Measurements from ENCODE around the gene TMEM9.

TMEM9 gene

DNA sequence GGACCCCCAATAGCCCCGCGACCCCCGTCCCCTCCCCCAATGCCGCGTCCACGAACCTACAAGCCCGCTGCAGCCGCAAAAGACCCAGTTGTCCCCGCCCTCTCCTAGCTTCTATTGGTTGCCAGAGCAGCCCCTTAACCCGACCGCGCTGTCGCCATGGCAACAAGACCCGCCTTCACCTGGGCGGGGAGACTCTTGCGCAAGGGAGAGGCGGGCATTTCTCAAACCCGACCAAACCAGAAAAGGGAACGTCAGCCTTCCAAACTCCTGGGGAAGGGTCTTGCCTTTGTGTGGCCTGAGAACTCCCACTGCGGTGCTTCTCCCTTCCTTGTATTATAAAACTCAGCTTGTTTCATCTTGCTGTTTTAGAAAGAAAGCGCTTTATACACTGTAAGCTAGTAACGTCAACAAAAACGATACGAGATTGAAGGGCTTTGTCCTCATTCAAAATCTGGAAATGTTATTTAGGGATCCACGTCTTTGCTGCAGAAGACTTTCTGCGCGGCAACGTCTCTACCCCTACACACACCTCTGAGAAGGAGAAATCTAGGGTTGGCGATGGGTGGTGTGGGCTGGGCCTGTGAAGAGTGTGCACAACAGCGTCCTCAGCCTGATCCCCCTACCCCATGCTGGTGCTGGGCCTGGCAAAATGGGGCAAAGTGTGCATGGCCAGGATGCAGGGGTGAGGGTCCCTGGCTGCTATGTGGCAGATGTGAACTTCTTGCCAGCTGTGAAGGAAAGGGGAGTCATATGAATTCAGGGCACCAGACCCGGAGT lies at the start of gene TMEM9:
TMEM9 (minus strand) TSS at position 86 of the 777 bp plus-strand sequence. CDS start 551 bp downstream, outside the sequence.
- peak within 1 kb of the TSS; percentile 84 for H3K4me3 ChIP-seq (ENCODE audit: low read depth, low read length)
- TF ChIP-seq, protein P1, sequence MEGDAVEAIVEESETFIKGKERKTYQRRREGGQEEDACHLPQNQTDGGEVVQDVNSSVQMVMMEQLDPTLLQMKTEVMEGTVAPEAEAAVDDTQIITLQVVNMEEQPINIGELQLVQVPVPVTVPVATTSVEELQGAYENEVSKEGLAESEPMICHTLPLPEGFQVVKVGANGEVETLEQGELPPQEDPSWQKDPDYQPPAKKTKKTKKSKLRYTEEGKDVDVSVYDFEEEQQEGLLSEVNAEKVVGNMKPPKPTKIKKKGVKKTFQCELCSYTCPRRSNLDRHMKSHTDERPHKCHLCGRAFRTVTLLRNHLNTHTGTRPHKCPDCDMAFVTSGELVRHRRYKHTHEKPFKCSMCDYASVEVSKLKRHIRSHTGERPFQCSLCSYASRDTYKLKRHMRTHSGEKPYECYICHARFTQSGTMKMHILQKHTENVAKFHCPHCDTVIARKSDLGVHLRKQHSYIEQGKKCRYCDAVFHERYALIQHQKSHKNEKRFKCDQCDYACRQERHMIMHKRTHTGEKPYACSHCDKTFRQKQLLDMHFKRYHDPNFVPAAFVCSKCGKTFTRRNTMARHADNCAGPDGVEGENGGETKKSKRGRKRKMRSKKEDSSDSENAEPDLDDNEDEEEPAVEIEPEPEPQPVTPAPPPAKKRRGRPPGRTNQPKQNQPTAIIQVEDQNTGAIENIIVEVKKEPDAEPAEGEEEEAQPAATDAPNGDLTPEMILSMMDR (IDR thresholded peaks at IDR 0.05; ENCODE audit: borderline replicate concordance, insufficient read depth, low read depth, low read length) = no peak

DNA sequence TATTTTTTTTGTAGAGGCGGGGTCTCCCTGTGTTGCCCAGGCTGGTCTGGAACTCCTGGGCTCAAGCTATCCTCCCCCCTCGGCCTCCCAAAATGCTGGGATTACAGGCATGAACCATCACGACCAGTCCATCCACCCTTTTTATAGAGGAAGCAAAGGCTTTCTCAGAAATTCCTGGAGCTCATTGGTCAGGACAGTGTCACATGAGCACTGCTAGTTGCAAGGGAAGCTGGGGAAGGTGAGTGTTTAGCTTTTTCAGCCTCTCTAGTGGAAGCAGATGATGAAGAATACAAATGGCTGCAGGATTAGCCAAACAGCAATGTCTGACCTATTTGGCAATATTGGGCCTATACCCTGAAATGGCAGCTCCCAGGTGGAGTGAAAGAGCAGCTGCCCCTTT lies 44.3 kb upstream of the TMEM9 start:
- H3K4me3 ChIP-seq (ENCODE audit: low read depth, low read length) = no peak overlapping the region
- TF ChIP-seq, protein P1 (IDR thresholded peaks at IDR 0.05; ENCODE audit: borderline replicate concordance, insufficient read depth, low read depth, low read length) = no peak

DNA sequence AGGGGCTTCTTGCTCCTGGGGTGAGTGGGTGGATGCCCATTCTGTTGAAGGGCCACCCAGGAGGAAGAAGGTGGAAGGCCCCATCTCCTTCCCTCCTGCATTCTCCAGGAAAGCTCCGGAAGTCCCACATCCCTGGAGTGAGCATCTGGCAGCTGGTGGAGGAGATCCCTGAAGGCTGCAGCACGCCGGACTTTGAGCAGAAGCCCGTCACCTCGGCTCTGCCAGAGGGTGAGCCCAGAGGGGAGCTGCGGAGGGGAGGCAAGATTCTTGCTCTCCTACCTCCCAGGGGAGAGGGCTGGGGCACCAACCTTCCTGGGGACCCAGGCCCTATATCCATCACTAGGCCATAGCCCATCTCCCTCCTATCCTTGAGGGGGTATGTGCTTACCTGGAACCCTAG lies 39.8 kb upstream of the TMEM9 start:
- TF ChIP-seq, protein P1 (IDR thresholded peaks at IDR 0.05; ENCODE audit: borderline replicate concordance, insufficient read depth, low read depth, low read length) = no peak
- H3K4me3 ChIP-seq (ENCODE audit: low read depth, low read length) = no peak overlapping the region

DNA sequence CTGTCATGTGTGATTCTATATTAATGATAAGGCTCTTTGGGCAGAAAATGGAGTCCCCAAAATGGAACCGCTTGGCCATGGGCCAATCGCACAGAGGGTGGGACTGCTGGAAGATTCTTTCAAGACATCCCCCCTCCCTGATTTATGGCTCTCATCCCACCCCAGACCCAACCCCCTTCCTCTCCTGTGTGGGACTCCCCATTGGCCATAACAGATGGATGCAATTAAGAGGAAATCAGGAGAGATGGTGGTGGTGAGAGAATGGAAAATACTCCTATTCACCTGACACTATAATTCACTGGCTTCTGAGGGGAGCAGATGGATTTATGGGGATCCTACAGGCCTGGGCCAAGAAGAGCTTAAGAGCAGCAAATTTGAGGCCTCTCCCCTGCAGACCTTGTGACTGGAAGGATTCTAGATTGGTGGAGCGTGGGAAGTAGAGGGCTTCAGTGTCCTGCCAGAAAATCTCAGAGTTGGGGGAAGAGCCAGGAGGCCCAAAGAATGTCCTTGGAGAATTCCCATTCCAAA lies 38.1 kb upstream of the TMEM9 start:
- H3K4me3 ChIP-seq (ENCODE audit: low read depth, low read length) = no peak overlapping the region

DNA sequence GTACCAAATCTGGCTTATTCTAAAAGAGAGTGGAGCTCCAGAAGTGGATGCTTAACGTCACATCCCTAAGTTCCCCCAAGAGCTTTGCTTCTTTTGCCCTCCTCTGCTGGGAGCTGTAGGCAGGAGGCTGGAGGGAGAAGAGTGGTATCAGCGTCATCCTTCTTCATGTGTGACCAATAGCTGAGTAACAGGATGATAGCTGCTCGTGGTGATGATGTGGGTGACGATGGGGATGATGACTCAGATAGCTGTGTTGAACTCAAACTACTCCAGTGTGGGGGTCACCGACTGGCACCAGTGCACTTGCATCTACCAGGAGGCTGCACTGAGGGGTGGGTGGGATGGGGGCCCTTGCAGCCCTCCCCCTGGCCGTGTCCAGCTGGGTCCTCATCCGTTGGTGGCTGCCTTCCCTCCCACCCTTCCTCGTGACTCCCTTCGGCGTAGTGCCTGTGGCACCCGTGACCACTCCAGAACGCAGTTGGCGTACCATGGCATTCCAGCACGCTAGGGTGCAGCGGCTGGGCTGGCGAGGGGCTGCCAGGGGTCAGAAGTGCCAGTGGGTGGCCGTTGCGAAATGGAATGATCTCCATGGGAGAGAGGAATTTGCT lies 37.5 kb upstream of the TMEM9 start:
- TF ChIP-seq, protein P1 (IDR thresholded peaks at IDR 0.05; ENCODE audit: borderline replicate concordance, insufficient read depth, low read depth, low read length) = no peak
- H3K4me3 ChIP-seq (ENCODE audit: low read depth, low read length) = no peak overlapping the region

More for the DNA sequence above, 38.1 kb upstream of the TMEM9 start:
- TF ChIP-seq, protein P1 (IDR thresholded peaks at IDR 0.05; ENCODE audit: borderline replicate concordance, insufficient read depth, low read depth, low read length) = no peak

DNA sequence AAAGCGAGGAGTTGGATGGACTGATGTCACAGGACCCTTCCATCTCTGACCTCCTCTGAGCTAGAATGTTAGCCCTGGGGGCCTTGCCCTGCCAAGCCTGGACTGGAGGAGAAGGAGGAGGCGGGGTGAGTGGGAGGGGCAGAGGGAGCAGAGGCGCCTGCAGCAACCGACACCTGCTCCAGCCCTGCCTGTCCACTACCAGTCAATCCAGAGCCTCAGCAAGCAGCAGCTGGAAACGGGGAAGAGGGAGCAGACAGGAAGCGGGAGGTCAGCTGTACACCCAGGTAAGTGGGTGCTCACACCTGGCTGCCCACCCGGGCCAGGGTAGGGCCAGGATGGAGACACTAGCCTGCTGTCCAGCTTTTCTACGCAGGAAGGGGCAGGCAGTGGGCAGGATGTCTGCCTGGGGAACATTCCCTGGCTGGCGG lies 36.4 kb upstream of the TMEM9 start, which contains the start of gene IGFN1:
IGFN1 (plus strand) TSS at position 201 of the 428 bp plus-strand sequence. CDS start 2,470 bp downstream, outside the sequence.
- TF ChIP-seq, protein P1 (IDR thresholded peaks at IDR 0.05; ENCODE audit: borderline replicate concordance, insufficient read depth, low read depth, low read length) = no peak

More for the DNA sequence above, 36.4 kb upstream of the TMEM9 start, which contains the start of gene IGFN1:
- H3K4me3 ChIP-seq (ENCODE audit: low read depth, low read length) = no peak within 1 kb of the TSS
